Parathyroid adenoma (tissue), 2 donors: Measurements from ENCODE around the gene FOSL2.

Experiments
- H2AFZ ChIP-seq: fragments of 300-600 bp; sonication (generic); one replicate; pipeline ENCODE4 v1.7.0; 2017; ENCODE audit warnings: antibody characterized with exemption, mild to moderate bottlenecking
- H3K27ac ChIP-seq: fragments of 300-600 bp; sonication (generic); one replicate; pipeline ENCODE4 v1.7.0; 2017
- H3K27me3 ChIP-seq: fragments of 300-600 bp; sonication (generic); one replicate; pipeline ENCODE4 v1.7.0; 2017; ENCODE audit warnings: low read length; ENCODE audit not compliant: control insufficient read depth, insufficient read depth
- H3K36me3 ChIP-seq: fragments of 300-600 bp; sonication (generic); one replicate; pipeline ENCODE4 v1.7.0; 2017; ENCODE audit warnings: low read length; ENCODE audit not compliant: control insufficient read depth, insufficient read depth
- H3K4me1 ChIP-seq: fragments of 300-600 bp; sonication (generic); one replicate; pipeline ENCODE4 v1.7.0; 2017; ENCODE audit warnings: control low read depth
- H3K4me2 ChIP-seq: fragments of 300-600 bp; sonication (generic); one replicate; pipeline ENCODE4 v1.7.0; 2017; ENCODE audit warnings: low read length
- H3K4me3 ChIP-seq: fragments of 300-600 bp; sonication (generic); one replicate; pipeline ENCODE4 v1.7.0; 2017; ENCODE audit warnings: low read depth, low read length
- H3K79me2 ChIP-seq: fragments of 300-600 bp; sonication (generic); one replicate; pipeline ENCODE4 v1.7.0; 2017; ENCODE audit warnings: control low read depth
- H3K9ac ChIP-seq: fragments of 300-600 bp; sonication (generic); one replicate; pipeline ENCODE4 v1.7.0; 2017; ENCODE audit warnings: mild to moderate bottlenecking
- H3K9me3 ChIP-seq: fragments of 300-600 bp; sonication (generic); one replicate; pipeline ENCODE4 v1.7.0; 2017; ENCODE audit warnings: low read length; ENCODE audit not compliant: control insufficient read depth
- CTCF ChIP-seq: fragments of 300-600 bp; sonication (generic); IDR thresholded peaks from one replicate; pipeline ENCODE4 v1.7.0; 2017; ENCODE audit warnings: antibody characterized with exemption, mild to moderate bottlenecking
- donor health status: primary hyperparathyroidism.

FOSL2 gene

DNA sequence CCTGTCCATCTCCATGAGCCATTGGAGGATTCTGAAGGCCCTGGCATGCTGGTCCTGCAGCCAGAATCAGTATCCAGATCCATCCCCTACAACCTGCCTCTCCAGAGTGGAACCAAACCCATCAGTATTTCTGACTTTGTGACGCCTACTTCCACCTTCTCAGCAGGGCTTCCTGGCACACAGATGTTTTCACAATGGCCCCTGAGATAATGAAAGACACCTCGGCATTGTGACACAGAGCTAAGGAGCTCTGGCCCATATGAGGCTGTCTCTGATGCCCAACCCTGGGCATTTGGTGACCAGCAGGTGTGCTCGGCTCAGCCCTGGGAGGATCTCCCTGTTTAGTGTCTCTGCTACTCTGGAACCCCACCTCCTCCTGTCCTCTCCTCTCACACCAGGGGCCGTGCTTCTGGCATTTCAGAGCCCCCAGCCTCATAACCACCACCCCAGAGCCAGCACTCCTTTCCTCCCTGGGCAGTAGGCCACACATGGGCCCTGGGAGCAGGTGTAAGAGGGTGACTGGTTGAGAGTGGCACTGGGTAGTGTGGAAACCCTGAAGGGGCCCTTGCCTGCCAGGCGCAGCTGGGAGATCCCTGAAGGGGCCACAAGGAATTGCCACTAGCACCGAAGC is 38.2 kb downstream of the FOSL2 start:
- H3K79me2 ChIP-seq, result no peaks in the 10 kb centered on the region
- no peaks in the 10 kb centered on the region for H3K36me3 ChIP-seq
- H3K27me3 ChIP-seq, result no peaks in the 10 kb centered on the region
- H3K27ac ChIP-seq, result no peak overlapping the region
- H3K4me3 ChIP-seq, result no peak overlapping the region
- H3K4me1 ChIP-seq, result no peaks in the 10 kb centered on the region
- H3K4me2 ChIP-seq, result no peak overlapping the region
- no peak overlapping the region for H2AFZ ChIP-seq
- H3K9me3 ChIP-seq, result no peaks in the 10 kb centered on the region
- TF ChIP-seq CTCF, result no peak
- no peak overlapping the region for H3K9ac ChIP-seq

DNA sequence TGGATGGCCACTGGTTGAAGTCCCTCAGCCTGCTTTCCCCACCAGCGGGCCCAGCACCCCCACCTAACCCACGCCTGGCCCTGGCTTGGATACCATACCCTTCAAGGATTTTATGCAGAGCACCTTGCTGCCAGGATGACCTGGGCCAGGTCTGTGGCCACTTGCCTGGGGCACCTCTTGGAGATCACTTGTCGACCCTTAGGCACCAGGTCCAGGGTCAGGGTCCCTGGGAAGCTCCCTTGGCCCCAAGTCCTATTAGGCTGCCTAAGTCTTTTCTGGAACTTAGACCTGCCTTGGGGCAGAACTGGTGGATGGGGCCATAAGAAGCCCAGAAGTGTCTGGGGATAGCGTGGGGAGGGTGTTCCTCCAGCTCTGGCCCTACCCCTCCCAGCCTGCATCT is 39.1 kb downstream of the FOSL2 start:
- H3K9ac ChIP-seq, result no peak overlapping the region
- no peaks in the 10 kb centered on the region for H3K4me1 ChIP-seq
- no peak overlapping the region for H3K27ac ChIP-seq
- H3K36me3 ChIP-seq, result no peaks in the 10 kb centered on the region
- TF ChIP-seq CTCF, result no peak
- no peak overlapping the region for H2AFZ ChIP-seq
- H3K4me2 ChIP-seq, result no peak overlapping the region
- H3K79me2 ChIP-seq, result no peaks in the 10 kb centered on the region
- no peaks in the 10 kb centered on the region for H3K9me3 ChIP-seq
- H3K4me3 ChIP-seq, result no peak overlapping the region
- no peaks in the 10 kb centered on the region for H3K27me3 ChIP-seq

DNA sequence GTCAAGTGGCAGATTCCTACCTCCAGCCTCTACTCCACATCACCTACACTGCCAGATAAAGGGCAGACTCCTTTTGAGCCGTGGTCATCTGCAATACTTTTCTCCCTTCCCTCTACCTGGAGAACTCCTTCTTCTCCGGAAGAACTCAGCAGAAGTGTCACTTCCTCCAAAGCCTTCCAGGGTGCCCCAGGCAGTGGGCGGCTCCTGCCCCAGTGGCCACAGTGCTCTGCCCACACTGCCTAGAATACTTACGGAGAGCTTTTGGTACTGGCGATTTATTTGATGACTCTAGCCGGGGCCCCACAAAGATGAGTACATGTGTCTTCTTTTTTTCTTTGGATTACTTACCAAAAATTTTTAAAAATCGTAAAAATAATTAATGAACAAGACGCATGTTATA is 39.7 kb downstream of the FOSL2 start:
- no peak for TF ChIP-seq CTCF
- Histone ChIP-seq H3K27ac (no peak overlapping the region), H3K4me3 (no peak overlapping the region), H3K9me3 (no peaks in the 10 kb centered on the region), H2AFZ (no peak overlapping the region), H3K4me1 (no peaks in the 10 kb centered on the region), H3K4me2 (no peak overlapping the region), H3K27me3 (no peaks in the 10 kb centered on the region), H3K9ac (no peak overlapping the region), H3K79me2 (no peaks in the 10 kb centered on the region), H3K36me3 (no peaks in the 10 kb centered on the region)

GRCh38 chr2:28433215-28433614 is 40.6 kb downstream of the FOSL2 start:
- no peak for TF ChIP-seq CTCF
- Histone ChIP-seq H3K36me3 (no peaks in the 10 kb centered on the region), H3K27me3 (no peaks in the 10 kb centered on the region), H3K9ac (no peak overlapping the region), H3K4me1 (no peaks in the 10 kb centered on the region), H3K9me3 (no peaks in the 10 kb centered on the region), H3K79me2 (no peaks in the 10 kb centered on the region), H3K4me2 (no peak overlapping the region), H3K4me3 (no peak overlapping the region), H3K27ac (no peak overlapping the region), H2AFZ (no peak overlapping the region)

DNA sequence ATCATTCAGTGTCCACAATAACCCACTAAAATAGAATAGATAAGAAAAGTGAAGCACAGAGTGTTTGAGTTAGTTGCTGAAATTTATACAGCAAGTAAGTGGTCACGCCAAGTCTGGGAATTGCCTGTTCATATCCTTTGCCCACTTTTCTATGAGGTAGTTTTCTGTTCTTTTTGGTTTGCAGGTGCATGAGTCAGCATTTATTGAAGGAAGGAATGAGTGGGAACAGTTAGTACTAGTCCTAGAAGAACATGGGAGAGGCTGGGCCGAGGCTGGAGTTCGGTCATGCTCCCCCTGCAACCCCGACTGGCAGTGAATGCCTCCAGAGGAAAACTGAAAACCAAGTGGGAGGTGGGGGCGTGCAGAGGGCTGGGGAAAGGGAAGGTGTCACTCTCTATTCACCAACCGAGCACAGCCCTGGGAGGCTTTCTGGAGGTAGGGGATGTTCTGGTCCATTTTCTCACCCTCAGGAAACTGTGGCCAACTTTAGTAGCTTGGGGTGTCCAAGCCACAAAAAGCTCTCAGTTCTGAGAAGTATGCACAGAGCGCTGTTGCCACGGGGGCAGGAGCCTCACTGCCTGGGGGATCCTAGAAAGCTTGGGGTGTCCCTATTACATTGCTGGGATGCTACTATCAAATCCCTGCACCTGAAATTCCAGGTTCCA is 41.4 kb downstream of the FOSL2 start:
- no peak overlapping the region for H3K4me3 ChIP-seq
- no peaks in the 10 kb centered on the region for H3K4me1 ChIP-seq
- H3K36me3 ChIP-seq, result no peaks in the 10 kb centered on the region
- H3K9me3 ChIP-seq, result no peaks in the 10 kb centered on the region
- H3K79me2 ChIP-seq, result no peaks in the 10 kb centered on the region
- H2AFZ ChIP-seq, result no peak overlapping the region
- no peaks in the 10 kb centered on the region for H3K27me3 ChIP-seq
- no peak overlapping the region for H3K4me2 ChIP-seq
- no peak overlapping the region for H3K9ac ChIP-seq
- H3K27ac ChIP-seq, result no peak overlapping the region
- TF ChIP-seq CTCF, result no peak
